Fibroblast of the conjunctiva (primary cell): ENCODE results near the gene TRIM31.
"Not testable (repeated sequence)": the region's sequence is repeated elsewhere in the genome, so short reads cannot be mapped to it uniquely, and the experiment has no call there.

Experiments used
- DNase-seq: peaks from one replicate; pipeline ENCODE4 v3.0.0-alpha.2; 2010; ENCODE audit warnings: low read depth

The TRIM31 gene

DNA sequence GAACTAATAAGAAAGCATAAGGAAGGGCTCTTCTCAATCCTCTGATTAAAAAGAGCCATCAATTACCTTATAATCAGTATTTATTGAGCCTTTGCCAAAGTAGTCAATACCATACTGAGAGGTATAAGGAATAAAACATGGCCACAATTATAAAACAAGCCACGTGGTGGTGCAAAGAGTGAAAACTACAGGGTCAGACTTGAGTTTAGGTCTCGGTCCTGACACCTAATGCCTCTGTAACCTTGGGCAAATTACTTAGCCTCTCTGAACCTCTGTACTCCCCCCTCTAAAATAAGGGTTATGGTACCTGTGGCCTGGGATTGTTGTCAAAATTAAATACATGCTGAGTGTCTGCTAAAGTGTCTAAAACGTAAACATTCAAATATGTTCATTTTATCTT lies 36.3 kb upstream of the TRIM31 start:
- DNase-seq, result no peak

DNA sequence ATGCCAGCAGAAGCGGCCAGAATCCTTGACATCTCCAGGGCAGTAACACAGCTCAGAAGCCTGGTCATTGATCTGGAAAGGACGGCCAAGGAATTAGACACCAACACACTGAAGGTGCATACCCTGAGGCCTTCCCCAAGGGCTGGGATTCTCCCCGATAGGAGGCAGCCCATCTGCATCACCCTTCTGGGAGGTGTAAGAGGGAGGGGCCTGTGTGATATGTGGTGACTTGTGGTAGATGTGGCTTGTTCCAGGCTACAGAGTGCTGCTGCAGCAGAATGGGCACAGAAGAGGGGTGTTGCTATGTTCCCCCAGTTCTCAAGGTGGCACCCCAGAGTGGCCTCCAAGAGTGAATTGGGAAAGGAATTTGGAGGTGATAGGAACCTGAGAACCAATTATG lies 34.2 kb upstream of the TRIM31 start:
- DNase-seq, result no peak

DNA sequence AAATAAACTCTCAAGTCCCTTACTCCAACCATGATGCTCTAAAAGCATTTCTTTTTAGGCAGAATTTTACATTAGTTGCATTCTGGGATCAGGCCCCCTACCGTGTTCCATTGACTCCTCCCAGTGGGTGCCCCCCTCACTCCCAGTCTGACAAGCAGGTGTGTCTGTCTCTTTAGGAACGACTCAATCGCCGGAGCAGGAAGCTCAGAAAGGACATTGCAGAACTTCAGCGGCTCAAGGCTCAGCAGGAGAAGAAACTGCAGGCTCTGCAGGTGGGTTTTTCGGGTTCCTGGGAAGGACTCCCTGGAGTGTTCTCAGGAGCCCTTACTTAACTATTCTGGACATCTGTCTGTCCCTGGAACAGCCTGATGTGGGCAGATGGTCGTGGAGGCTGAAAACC lies 32.9 kb upstream of the TRIM31 start:
- DNase-seq, result no peak

DNA sequence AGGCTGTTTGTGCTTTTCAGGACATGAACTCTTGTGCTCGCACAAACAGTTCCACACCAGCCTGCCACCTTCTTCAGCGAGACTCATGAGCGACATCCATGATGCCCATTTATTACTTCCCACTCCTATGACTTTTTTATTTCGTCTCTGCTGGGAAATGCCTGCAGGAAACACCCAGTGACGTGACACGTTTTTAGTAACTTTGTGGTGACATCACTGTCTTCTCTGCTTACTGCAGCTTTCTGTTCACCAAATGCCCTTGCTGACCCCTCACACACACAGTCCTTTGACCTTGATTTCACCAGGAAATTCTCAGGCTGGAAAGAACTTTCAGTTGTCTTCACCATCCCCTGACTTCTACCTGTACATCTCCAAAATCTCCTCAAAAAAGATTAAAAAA lies 31.9 kb upstream of the TRIM31 start:
- DNase-seq, result no peak

DNA sequence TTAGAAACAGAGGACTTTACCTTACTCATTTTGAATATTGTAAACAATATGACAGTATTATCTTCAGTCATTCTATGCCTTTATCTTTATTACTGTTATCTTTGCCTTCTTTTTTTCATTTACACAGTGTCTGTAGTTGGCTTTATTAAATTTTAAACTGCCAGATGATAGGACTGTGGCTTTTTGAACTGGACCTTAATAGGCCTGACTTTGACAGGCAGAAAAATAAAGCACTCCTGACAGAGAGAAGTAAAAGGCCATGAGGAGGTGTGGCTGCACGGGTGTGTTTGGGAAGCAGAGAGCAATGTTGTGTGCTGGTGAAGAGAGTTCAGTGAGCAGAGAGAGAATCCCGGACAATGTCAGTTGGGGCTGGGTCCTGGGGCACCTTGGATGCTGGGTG lies 30.9 kb upstream of the TRIM31 start:
- no peak for DNase-seq

DNA sequence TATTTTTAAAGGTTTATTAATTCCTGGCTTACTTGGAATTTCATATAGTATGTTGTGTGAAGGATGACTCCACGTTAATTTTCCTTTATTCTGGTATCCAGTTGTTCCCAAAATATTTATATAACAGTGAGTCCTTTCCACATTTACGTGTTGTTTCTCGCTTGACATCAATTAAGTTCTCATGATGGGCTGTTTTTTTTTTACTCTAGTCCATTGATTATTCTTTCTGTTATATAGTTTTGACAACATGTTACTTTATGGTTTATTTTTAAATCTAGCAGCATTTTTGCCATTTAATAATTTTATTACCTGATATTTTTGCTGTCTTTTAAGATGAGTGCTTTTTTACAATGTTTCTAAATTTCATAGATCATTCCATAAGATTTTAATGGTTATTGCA lies 29.8 kb upstream of the TRIM31 start:
- DNase-seq, result no peak

DNA sequence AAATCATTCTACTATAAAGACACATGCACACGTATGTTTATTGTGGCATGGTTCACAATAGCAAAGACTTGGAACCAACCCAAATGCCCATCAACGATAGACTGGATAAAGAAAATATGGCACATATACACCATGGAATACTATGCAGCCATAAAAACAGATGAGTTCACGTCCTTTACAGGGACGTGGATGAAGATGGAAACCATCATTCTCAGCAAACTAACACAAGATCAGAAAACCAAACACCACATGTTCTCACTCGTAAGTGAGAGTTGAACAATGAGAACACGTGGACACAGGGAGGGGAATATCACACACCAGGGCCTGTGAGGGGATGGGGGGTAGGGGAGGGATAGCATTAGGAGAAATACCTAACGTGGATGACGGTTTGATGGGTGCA lies 27.4 kb upstream of the TRIM31 start:
- not testable (repeated sequence) for DNase-seq

DNA sequence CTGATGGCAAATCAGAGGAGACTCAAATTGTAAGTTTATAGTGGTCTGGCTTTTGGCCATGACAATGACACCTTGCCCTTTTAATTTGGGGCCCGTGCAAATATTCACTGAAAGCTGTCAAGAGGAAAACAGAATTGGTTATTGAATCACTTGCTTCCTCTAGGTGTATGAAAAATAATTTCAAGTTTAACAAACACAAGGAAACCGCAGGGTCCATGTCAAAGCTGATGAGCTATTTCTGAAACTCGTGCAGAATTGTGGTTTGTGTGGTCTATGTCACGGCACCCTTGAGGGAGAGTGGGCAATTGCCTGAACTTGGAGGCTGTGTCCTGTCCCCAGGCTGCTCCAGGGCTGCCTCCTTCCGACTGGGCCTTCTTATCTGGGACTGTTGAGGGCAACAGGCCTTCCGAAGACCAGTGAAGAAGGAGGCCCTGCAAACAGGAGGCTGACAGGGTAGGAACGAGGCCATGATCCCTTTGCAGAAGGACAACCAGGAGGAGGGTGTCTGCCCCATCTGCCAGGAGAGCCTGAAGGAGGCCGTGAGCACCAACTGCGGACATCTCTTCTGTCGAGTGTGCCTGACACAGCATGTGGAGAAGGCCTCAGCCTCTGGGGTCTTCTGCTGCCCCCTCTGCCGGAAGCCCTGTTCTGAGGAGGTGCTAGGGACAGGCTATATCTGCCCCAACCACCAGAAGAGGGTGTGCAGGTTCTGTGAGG lies 23.8 kb upstream of the TRIM31 start:
- no peak for DNase-seq

DNA sequence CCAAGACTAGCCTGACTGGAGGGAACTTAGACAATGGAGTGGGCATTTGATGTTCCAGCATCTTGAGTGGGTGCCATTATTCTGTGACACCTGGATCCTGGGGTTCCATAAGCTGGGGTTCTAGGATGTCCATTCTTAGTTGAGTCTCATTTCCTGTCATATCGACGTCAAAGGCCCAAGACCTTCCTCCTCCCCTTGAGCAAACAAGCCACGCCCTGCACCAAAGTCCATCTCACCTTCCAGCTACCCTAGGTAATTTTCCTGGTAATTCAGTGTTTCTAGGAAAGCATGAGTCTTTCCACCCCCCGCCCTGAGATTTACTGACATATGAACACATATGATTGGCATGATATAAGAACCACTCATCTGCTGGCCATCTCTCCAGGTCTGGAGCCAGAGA lies 22.9 kb upstream of the TRIM31 start, which contains the start of gene TRIM40:
TRIM40 (plus strand) TSS at position 384 of the 400 bp plus-strand sequence. CDS start 897 bp downstream, outside the sequence.
- no peak for DNase-seq

DNA sequence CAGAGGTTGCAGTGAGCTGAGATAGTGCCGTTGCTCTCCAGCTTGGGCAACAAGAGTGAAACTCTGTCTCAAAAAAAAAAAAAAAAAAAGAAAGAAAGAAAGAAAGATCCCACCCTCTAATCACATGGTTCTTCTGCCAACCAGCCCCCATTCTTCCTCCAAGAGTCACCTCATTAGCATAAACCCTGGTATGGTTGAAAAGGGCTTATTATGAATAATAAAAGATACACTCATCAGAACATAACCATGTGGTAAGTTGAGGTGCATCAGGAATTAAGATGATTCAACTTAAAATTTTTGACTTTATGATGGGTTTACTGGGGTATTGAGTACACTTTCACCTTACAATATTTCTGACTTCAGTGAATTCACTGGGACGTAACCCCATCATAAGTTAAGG lies 22.3 kb upstream of the TRIM31 start:
- no peak for DNase-seq

DNA sequence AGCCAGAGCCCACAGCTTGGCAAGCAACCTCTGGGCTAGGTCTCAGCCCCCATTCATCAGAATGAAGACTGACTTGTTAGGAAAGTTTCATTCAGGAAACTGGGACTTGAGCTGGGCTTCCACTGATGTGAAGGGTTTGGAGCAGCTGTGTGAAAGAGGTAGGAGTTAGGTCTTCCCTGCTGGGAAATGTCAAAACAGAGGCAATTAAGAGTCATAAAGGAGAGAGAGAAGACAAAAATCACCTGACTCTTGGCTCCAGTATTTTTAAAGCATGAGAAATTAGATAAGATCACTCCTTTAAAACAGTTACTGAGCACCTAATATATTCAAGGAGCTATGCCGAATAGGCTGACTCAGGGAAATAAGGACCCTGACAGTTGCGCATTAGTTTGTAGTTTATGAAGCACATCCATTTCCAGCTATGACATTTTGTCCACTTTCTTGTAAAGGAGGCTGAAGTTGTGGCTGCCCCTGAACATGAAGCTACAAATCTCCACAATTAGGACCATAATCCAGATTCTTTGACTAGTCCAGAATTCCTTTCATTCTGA lies 19.1 kb upstream of the TRIM31 start:
- no peak for DNase-seq

DNA sequence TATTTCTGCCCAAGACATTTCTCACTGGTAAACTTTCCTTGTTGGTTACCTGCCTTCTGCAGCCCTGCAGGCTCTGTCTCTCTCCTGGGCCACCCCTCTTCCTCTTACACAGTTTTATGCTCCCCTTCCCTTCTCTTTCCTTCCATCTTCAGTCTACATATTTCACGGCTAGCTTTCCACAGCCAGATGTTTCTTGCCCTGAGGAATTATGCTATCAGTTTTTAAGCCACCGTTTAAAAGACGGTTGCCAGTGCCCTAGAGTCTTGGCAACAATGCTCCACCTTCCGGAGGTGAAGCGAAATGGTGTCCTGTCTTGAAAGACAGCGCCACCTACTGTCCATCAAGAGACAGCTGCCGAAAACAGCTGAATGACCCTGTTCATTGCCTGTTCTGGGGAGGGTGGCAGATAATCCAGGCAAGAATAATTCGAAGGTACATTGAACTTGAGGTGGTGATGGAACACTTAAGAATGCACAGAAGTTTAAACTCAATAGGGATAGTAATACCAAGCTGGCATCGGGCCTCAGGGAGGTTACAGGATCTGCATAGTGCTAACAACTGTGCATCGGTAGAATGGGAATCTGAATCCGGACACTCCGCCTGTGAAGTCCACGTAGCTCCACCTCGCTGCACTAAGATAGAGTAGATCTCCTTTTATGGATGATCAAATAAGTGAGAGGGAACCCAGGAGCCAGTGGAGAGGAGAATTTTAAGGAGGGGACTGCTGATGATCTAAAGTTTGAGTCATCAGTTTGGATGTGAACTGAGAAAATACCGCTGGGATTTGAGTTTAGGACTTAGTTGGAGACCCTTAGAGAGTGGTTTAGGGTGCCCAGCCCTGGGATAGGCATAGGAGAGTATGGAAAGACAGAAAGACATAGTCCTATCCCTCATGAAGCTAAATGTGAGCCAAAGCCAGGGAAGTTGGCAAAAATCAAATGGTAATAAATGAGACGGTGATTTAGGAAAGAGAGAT lies 18.3 kb upstream of the TRIM31 start:
- peak; percentile 74 for DNase-seq

DNA sequence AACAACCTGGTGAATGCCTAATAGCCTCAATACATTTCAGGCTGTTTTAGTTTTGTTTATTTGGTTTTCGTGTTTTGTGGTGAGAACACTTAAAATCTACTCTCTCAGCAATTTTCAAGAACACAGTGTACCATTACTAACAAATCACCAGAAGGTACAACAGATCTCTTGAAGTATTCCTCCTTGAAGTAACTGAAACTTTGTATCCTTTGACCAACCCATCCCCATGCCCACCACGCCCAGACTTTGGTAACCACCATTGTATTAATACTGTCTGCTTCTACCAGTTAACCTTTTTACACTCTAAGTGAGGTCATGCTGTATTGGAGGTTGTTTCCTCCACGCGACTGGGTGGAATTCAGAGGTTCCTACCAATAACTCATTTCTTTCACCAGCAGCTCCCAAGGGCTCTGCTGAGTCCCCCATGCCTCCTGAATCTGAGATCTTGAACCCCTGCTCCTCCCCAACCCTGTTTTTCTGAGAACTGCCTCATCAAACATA lies 17.3 kb upstream of the TRIM31 start:
- no peak for DNase-seq

DNA sequence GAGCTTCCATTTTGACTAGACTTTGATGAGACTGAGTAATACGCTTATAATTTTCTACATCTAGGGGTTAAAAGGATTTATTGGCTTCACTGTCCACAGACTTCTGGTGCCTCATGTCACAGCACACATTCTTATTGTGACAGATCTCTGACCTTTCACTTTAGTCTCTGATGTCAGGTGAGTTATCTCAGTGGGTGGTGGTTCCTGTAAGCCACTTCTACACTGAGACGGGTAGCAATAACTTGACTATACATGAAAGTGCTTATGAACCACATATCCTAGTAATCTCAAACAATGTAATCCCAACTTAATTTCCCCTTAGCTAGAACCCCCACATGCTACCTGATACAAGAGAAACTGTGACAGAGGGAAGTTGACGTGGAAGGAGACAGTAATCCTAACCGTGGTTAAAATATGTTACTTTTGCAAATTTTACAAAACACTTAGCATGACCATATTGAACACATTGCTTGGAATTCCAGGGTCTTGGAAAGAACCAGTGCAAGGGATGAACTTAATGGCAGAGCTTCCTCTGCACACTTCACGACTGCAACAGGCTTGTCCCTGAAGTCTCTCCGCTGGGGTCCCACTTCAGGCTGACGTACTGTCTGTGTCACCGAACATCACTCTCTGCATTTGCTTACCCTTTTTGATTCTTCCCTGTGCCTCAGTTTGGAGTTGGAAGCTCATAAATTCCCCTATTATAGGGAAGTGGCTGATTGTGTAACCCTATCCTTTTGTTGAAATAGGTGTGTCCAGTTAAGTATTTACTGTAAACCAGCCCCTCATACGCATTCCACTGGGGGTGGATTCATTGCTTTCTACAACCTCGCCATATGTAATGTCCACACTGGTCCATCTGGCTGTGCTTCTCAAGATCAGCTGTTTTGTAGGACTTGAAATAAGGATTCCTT lies 16.6 kb upstream of the TRIM31 start:
- no peak for DNase-seq

DNA sequence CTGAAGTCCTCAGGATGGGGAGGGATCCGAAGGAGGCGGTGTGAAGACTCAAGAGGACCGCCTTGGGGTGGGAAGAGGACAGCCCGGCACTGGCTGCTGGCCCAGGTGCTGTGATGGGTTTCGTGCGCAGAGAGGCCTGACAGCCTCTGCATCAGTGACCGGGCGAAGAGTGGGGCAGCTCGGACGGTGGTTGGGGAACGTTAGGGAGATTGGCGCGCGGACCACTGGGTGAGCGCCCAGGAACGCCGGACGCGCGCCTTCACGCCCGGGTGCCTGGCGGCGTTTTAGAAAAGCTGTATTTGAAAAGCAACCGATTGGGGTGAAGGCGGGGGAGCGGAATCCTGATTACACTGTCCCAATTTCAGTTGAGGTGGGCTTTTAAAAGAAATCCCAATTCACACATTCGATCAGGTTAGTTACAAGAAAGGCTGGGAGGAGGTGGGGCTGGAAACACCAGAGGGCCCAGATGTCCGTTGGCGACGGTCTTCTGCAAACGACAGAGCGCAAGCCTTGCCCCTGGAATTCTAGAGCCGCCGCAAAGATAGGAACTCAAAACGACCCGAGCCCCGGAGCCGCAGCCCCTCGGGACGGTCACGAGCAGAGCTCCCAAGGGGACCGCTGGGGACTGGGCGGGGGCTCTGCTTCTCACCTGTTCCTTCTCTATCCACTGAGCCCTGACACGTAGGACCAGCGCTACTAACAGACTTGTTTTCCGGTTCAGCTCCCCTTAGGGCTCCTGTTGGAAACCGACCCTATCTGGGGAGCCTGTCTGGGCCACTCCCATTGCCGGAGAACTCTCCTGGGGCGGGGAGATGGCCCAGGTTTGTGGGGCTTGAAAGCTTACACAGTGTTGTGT lies 14.6 kb upstream of the TRIM31 start:
- no peak for DNase-seq

DNA sequence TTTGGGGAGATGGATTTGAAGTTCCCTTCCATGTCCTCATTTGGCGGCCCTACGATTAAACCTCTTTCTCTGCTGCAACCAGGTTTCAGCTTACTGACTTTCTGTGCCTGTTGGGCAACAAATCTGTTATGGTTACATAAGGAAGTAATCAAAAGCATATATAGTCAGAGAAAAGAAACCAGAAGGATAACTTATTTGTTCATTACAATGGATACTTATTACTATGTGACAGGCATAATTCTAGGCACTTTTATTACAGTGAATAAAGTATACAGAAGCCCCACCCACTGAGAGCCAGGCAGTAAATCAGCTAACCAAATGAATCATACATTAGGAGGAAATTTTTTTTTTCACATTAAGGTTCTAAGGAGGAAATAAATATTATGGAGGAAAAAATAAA lies 9.6 kb upstream of the TRIM31 start:
- no peak for DNase-seq

DNA sequence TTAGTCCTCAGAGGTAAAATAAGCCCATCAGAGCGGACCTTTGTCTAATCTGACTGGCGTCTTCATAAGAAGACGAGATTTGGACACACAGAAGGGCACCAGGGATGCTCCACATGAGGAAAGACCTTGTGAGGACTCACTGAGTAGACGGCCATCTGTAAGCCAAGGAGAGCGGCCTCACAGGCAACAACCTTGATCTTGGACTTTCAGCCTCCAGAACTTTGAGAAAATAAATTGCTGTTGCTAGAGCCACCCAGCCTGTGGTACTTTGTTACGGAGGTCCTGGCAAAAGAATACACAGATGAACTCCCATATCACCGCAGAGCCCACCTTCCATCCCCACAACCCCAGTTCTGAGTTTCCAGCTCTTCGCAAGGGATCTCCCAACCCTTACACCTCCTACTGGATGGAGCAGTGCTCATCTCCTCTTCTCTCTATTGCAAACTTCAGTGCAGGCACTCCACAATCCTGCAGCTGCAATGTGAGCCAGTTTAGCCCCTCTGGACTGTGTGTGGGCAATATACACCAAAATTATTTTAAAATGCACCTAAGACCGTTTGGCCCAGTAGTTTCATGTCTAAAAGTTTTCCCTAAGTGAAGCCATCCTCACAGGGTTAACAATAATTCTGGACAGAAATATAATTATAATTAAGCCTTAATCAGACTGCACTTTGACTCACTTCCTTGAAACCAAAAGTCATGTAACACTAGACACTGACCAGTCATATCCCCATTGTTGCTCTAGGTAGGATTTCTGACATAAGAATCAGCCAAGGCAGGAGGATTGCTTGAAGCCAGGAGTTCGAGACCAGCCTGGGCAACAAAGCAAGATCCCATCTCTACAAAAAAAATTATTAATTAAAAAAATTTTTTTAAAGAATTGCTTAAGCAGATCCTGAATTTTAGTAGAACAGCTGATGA lies 8.8 kb upstream of the TRIM31 start:
- DNase-seq, result no peak

DNA sequence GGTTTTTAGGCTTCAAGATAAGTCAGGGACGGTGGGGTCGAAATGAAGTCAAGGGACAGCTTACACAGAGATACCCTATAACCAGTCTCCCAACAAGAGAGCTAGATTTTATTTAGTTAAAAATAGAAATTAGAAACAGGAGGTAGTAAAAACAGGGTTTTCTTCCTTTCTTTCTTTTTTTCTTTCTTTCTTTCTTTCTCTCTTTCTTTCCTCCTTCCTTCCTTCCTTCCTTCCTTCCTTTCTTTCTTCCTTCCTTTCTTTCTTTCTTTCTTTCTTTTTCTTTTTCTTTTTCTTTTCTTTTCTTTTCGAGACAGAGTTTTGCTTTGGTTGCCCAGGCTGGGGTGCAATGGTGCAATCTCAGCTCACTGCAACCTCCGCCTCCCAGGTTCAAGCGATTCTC lies 5.8 kb upstream of the TRIM31 start:
- DNase-seq, result not testable (repeated sequence)

DNA sequence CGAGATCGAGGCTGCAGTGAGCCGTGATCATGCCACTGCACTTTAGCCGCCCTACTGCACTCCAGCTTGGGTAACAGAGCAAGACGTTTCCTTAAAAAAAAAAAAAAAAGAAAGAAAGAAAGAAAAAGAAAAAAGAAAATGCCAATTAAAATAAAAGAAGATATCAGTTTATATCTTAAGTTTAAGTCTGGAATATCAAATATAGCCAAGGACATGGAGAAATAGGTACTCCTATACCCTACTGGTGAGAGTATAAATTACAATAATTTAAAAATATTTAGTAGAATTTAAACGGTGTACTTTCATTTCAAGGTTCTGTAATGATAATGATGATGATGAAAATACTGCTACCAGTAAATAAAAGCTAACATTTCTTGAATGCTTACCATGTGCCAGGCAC lies 3.8 kb upstream of the TRIM31 start:
- no peak for DNase-seq

DNA sequence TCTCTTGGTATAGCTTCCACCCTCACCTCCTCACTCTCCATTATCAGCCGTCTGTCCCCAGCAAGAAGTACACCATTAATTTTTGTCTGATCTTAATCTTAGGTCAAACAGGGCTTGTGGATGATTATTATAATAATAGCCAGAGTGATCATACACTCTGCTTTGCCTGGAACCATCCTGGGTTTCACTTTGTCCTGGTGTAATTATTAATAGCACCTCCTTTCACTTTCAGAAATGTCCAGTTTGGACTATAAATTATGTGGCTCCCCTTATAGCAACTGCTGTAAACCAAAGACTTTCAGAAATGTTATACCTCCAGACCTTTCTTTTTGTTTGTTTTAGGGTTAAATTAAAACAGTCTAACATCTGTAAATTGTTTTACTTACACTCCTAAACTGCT lies 951 bp upstream of the TRIM31 start:
- DNase-seq, result no peak
